Smooth muscle cell (in vitro differentiated cells): ENCODE results near the gene BCLAF1. TPM values are rescaled to one million over a fixed set of nuclear protein-coding genes. Genes with fewer than 3 reads are reported as not detected.

Experiments
- DNase-seq: peaks from one replicate; lab custom pipeline; 2025; ENCODE audit not compliant: unreplicated experiment; lab: John Stamatoyannopoulos, UW
- H2AFZ ChIP-seq: fragments of 200-600 bp; sonication (generic); 2 replicates; pipeline ENCODE4 v1.6.0; 2016; ENCODE audit warnings: antibody characterized with exemption, low read depth, mild to moderate bottlenecking
- H3F3A ChIP-seq: fragments of 200-600 bp; sonication (generic); 2 replicates; pipeline ENCODE4 v1.6.0; 2017; ENCODE audit warnings: antibody characterized with exemption, low read depth
- H3K27ac ChIP-seq: fragments of 200-600 bp; sonication (generic); 2 replicates; pipeline ENCODE4 v1.5.1; 2016; ENCODE audit warnings: low read depth, mild to moderate bottlenecking
- H3K27me3 ChIP-seq: fragments of 200-600 bp; sonication (generic); 2 replicates; pipeline ENCODE4 v1.6.1; 2016; ENCODE audit warnings: low read depth, mild to moderate bottlenecking
- H3K36me3 ChIP-seq: fragments of 200-600 bp; sonication (generic); 2 replicates; pipeline ENCODE4 v1.5.1; 2016; ENCODE audit warnings: low read depth
- H3K4me1 ChIP-seq: fragments of 200-600 bp; sonication (generic); 2 replicates; pipeline ENCODE4 v1.5.1; 2016; ENCODE audit warnings: low read depth
- H3K4me2 ChIP-seq: fragments of 200-600 bp; sonication (generic); 2 replicates; pipeline ENCODE4 v1.6.0; 2016; ENCODE audit warnings: mild to moderate bottlenecking
- H3K4me3 ChIP-seq: fragments of 200-600 bp; sonication (generic); 2 replicates; pipeline ENCODE4 v1.5.1; 2016; ENCODE audit warnings: mild to moderate bottlenecking
- H3K79me2 ChIP-seq: fragments of 200-600 bp; sonication (generic); 2 replicates; pipeline ENCODE4 v1.6.0; 2016; ENCODE audit warnings: low read depth, mild to moderate bottlenecking
- H3K9ac ChIP-seq: fragments of 200-600 bp; sonication (generic); 2 replicates; pipeline ENCODE4 v1.6.0; 2016; ENCODE audit warnings: low read depth
- H3K9me3 ChIP-seq: fragments of 200-600 bp; sonication (generic); replicated peaks from 2 replicates; pipeline ENCODE4 v1.5.1; 2016; ENCODE audit warnings: low read depth
- H4K20me1 ChIP-seq: fragments of 200-600 bp; sonication (generic); 2 replicates; pipeline ENCODE4 v1.6.0; 2016; ENCODE audit warnings: low read depth
- CTCF ChIP-seq: fragments of 200-600 bp; sonication (generic); IDR thresholded peaks from 2 replicates; pipeline ENCODE4 v1.5.1; 2017; ENCODE audit warnings: borderline replicate concordance, mild to moderate bottlenecking, antibody characterized with exemption; ENCODE audit not compliant: insufficient read depth, poor library complexity, severe bottlenecking
- WGBS: methylation state at CpG from one replicate; pipeline ENCODE4 v1.1.7; 2016; ENCODE audit warnings: low lambda C conversion rate; 5-methylcytosine and 5-hydroxymethylcytosine counted together
- polyA plus RNA-seq: library from polyadenylated mRNA; unstranded; fragments of >200 nt; fragmentation: Nextera tagmentation; extraction: Ambion mirVana; gene quantifications from 2 replicates; pipeline ENCODE4 v1.2.1, GENCODE V29; 2016
- total RNA-seq: library from RNA; depleted of rRNA; stranded (reverse); fragments of >200 nt; gene quantifications from 2 replicates; pipeline ENCODE4 v1.2.3, GENCODE V29; 2014

BCLAF1 gene
- total and polyA plus RNA-seq, 2 experiments from 2014 or later: 61.1 to 151 TPM

GRCh38 chr6:136307351-136307750 lies 17.7 kb upstream of the BCLAF1 start:
- Histone ChIP-seq H3K9me3 (no peaks in the 10 kb centered on the region), H4K20me1 (no peaks in the 10 kb centered on the region), H3K27me3 (no peaks in the 10 kb centered on the region), H3K4me1 (no peaks in the 10 kb centered on the region), H3K4me2 (no peak overlapping the region), H2AFZ (no peak overlapping the region), H3K4me3 (no peak overlapping the region), H3K36me3 (no peaks in the 10 kb centered on the region), H3K27ac (no peak overlapping the region), H3F3A (no peaks in the 10 kb centered on the region), H3K9ac (no peak overlapping the region), H3K79me2 (no peaks in the 10 kb centered on the region)
- no peak for TF ChIP-seq CTCF
- no peak for DNase-seq

- Histone ChIP-seq H3K4me3 (no peak overlapping the region), H3F3A (no peaks in the 10 kb centered on the region), H2AFZ (no peak overlapping the region), H3K9me3 (no peaks in the 10 kb centered on the region), H3K4me2 (no peak overlapping the region), H3K36me3 (no peaks in the 10 kb centered on the region), H3K27ac (no peak overlapping the region), H3K4me1 (no peaks in the 10 kb centered on the region), H3K79me2 (no peaks in the 10 kb centered on the region), H4K20me1 (no peaks in the 10 kb centered on the region), H3K27me3 (no peaks in the 10 kb centered on the region), H3K9ac (no peak overlapping the region)
- DNase-seq: no peak
- 92% methylated on average over 1 of the region's 1 CpG for WGBS
- no peak for TF ChIP-seq CTCF
These were observed 16.8 kb upstream of the BCLAF1 start for GRCh38 chr6:136306466-136306865.

- H3K9ac ChIP-seq: no peak overlapping the region
- no peaks in the 10 kb centered on the region for H3K36me3 ChIP-seq
- no peak overlapping the region for H2AFZ ChIP-seq
- H3K4me1 ChIP-seq: no peaks in the 10 kb centered on the region
- H3F3A ChIP-seq: no peaks in the 10 kb centered on the region
- no peak for DNase-seq
- no peak for TF ChIP-seq CTCF
- H4K20me1 ChIP-seq: no peaks in the 10 kb centered on the region
- H3K27me3 ChIP-seq: no peaks in the 10 kb centered on the region
- H3K27ac ChIP-seq: peak overlapping the region; percentile 43
- no peaks in the 10 kb centered on the region for H3K79me2 ChIP-seq
- H3K4me2 ChIP-seq: no peak overlapping the region
- H3K4me3 ChIP-seq: no peak overlapping the region
- 71% methylated on average over 4 of the region's 4 CpGs for WGBS
- no peaks in the 10 kb centered on the region for H3K9me3 ChIP-seq
These were observed 14.8 kb upstream of the BCLAF1 start for GRCh38 chr6:136304410-136304809.

- Histone ChIP-seq H3K4me1 (no peaks in the 10 kb centered on the region), H3K4me2 (no peak overlapping the region), H3K27ac (no peak overlapping the region), H3K9me3 (no peaks in the 10 kb centered on the region), H3K79me2 (no peaks in the 10 kb centered on the region), H4K20me1 (no peaks in the 10 kb centered on the region), H3K36me3 (no peaks in the 10 kb centered on the region), H3K27me3 (no peaks in the 10 kb centered on the region), H3F3A (no peaks in the 10 kb centered on the region), H2AFZ (no peak overlapping the region), H3K9ac (no peak overlapping the region), H3K4me3 (no peak overlapping the region)
- DNase-seq: no peak
- 93% methylated on average over 3 of the region's 3 CpGs for WGBS
- no peak for TF ChIP-seq CTCF
These were observed 13.9 kb upstream of the BCLAF1 start for GRCh38 chr6:136303516-136303915.
